K562 (cell line): Measurements from ENCODE around the gene FBL. TPM values are rescaled to one million over a fixed set of nuclear protein-coding genes. Genes with fewer than 3 reads are reported as not detected.

Source experiments
- ATAC-seq: fragments of 200-7000 bp; cut with Tn5 transposase; 3 replicates; pipeline ENCODE4 v1.9.1; 2020; ENCODE audit warnings: moderate library complexity
- BruUV-seq: library from RNA; stranded (reverse); fragments of 400-500 nt; replicated peaks from 2 replicates; lab custom pipeline; 2021; lab: Mats Ljungman, UMichigan
- CTCF ChIA-PET: fragments of 300-600 bp; formaldehyde crosslinking; extraction: SDS; loops from one replicate; lab custom pipeline; 2021; ENCODE audit warnings: low intra/inter-chr PET ratio; lab: Yijun Ruan, JAX
- POLR2A ChIA-PET: fragments of 300-600, 350-650 bp; sonication (Branson Sonifier 250); formaldehyde crosslinking; extraction: SDS; loops from one replicate; lab custom pipeline; 2021; ENCODE audit warnings: antibody characterized with exemption, inconsistent platforms; lab: Yijun Ruan, JAX
- DNase-seq, 4 experiments: peaks; one replicate each; pipeline versions ENCODE4 v3.0.0 to v3.0.0-alpha.2; 2011 to 2018; ENCODE audit warnings: low spot score in 3 of 4, mixed read lengths in 3 of 4; ENCODE audit errors: extremely low read depth in 1 of 4
- FAIRE-seq: peaks from 2 replicates; lab custom pipeline; 2011; peaks lifted over from hg19 to GRCh38; lab: Jason Lieb, UNC
- H2AFZ ChIP-seq: 2 replicates; pipeline ENCODE4 v1.6.0; 2011; ENCODE audit warnings: low read depth, low read length, control low read depth, inconsistent platforms
- H3K27ac ChIP-seq: fragments of 200-600 bp; 3 replicates; pipeline ENCODE4 v1.8.0; 2011; ENCODE audit warnings: low read depth, mild to moderate bottlenecking, control low read depth, inconsistent platforms, low read length, moderate library complexity, mixed read lengths; ENCODE audit errors: extremely low read depth
- H3K27me3 ChIP-seq, 2 experiments: fragments of 300-600 bp in 1 of 2; 2 replicates in 1 of 2; 3 replicates in 1 of 2; pipeline versions ENCODE4 v1.6.0 to v1.8.0; 2011; ENCODE audit warnings: inconsistent platforms in 2 of 2, low read length in 2 of 2, mild to moderate bottlenecking in 1 of 2, mixed read lengths in 1 of 2, moderate library complexity in 1 of 2; ENCODE audit not compliant: control insufficient read depth in 2 of 2, insufficient read depth in 2 of 2
- H3K36me3 ChIP-seq: fragments of 300-600 bp; 3 replicates; pipeline ENCODE4 v1.8.0; 2011; ENCODE audit warnings: mild to moderate bottlenecking, low read length, inconsistent platforms; ENCODE audit not compliant: control insufficient read depth, insufficient read depth
- H3K4me1 ChIP-seq, 2 experiments: fragments of 200-600 bp in 1 of 2; replicated peaks in 1 of 2; 2 replicates in 1 of 2; 3 replicates in 1 of 2; pipeline versions ENCODE4 v1.5.1 to v1.8.0; 2011; ENCODE audit warnings: inconsistent platforms in 2 of 2, low read length in 2 of 2, mild to moderate bottlenecking in 1 of 2, mixed read lengths in 1 of 2, moderate library complexity in 1 of 2; ENCODE audit not compliant: control insufficient read depth in 2 of 2, insufficient read depth in 2 of 2
- H3K4me2 ChIP-seq: 2 replicates; pipeline ENCODE4 v1.6.1; 2011; ENCODE audit warnings: low read length, control low read depth, inconsistent platforms, mixed read lengths; ENCODE audit not compliant: insufficient read depth
- H3K4me3 ChIP-seq: fragments of 200-600 bp; sonication (generic), shearing (Covaris generic); 2 replicates; pipeline ENCODE4 v1.5.1; 2016; ENCODE audit warnings: control low read depth, inconsistent platforms
- H3K79me2 ChIP-seq: fragments of 200-600 bp; 3 replicates; pipeline ENCODE4 v1.8.0; 2011; ENCODE audit warnings: low read length, inconsistent platforms; ENCODE audit not compliant: control insufficient read depth, insufficient read depth
- H3K9ac ChIP-seq, 2 experiments: 2 replicates each; pipeline versions ENCODE4 v1.6.0 to v1.6.1; 2011; ENCODE audit warnings: low read depth in 2 of 2, low read length in 2 of 2, control low read depth in 1 of 2, inconsistent platforms in 1 of 2, mild to moderate bottlenecking in 1 of 2, mixed read lengths in 1 of 2; ENCODE audit not compliant: insufficient read depth in 1 of 2
- H3K9me1 ChIP-seq: one replicate; pipeline ENCODE4 v1.6.0; 2011; ENCODE audit warnings: inconsistent platforms, mild to moderate bottlenecking, low read length, moderate library complexity; ENCODE audit not compliant: control insufficient read depth, insufficient read depth
- H3K9me3 ChIP-seq: replicated peaks from 2 replicates; pipeline ENCODE4 v1.5.1; 2011; ENCODE audit warnings: low read depth, low read length, inconsistent platforms; ENCODE audit not compliant: control insufficient read depth, insufficient read depth
- H4K20me1 ChIP-seq: replicated peaks from 2 replicates; pipeline ENCODE4 v1.6.1; 2011; ENCODE audit warnings: low read length, inconsistent platforms, mixed read lengths; ENCODE audit not compliant: control insufficient read depth, insufficient read depth
- CEBPZ ChIP-seq: fragments of 150-350 bp; IDR thresholded peaks from 2 replicates; pipeline ENCODE4 v1.6.1; 2014; ENCODE audit warnings: low read depth, mild to moderate bottlenecking, low read length, borderline replicate concordance
- CREM ChIP-seq: IDR thresholded peaks from 2 replicates; pipeline ENCODE4 v1.6.1; 2014; ENCODE audit warnings: antibody characterized with exemption, low read depth
- GTF2B ChIP-seq: IDR thresholded peaks from 2 replicates; pipeline ENCODE4 v1.6.1; 2011; ENCODE audit not compliant: insufficient read length; ENCODE audit errors: extremely low read depth
- MEIS2 ChIP-seq: fragments of 450-650 bp; IDR thresholded peaks from 2 replicates; pipeline ENCODE4 v1.6.1; 2014; ENCODE audit warnings: mild to moderate bottlenecking; ENCODE audit not compliant: partially characterized antibody
- NBN ChIP-seq: fragments of 450-650 bp; IDR thresholded peaks from 2 replicates; pipeline ENCODE4 v1.6.1; 2016; ENCODE audit warnings: low read depth, mild to moderate bottlenecking
- NFYB ChIP-seq: IDR thresholded peaks from 2 replicates; pipeline ENCODE4 v1.6.1; 2011; ENCODE audit warnings: mild to moderate bottlenecking, moderate library complexity; ENCODE audit not compliant: insufficient read length; ENCODE audit errors: extremely low read depth
- PKNOX1 ChIP-seq: fragments of 450-650 bp; IDR thresholded peaks from 2 replicates; pipeline ENCODE4 v1.6.1; 2016
- TFAM ChIP-seq: fragments of 250-450 bp; sonication (Bioruptor Pico); conservative IDR thresholded peaks from 2 replicates; pipeline ENCODE4 v1.5.0; 2021; ENCODE audit warnings: mild to moderate bottlenecking, moderate library complexity
- ZBTB17 ChIP-seq: fragments of 450-650 bp; formaldehyde crosslinking; IDR thresholded peaks from 2 replicates; pipeline ENCODE4 v1.4.0; 2020; ENCODE audit warnings: mild to moderate bottlenecking
- ZC3H8 ChIP-seq: fragments of 450-650 bp; IDR thresholded peaks from 2 replicates; pipeline ENCODE4 v1.6.1; 2017
- ZNF165 ChIP-seq: fragments of 250-450 bp; sonication (Bioruptor Pico); IDR thresholded peaks from 2 replicates; pipeline ENCODE4 v1.4.0; 2020; ENCODE audit warnings: borderline replicate concordance
- ZNF764 ChIP-seq: fragments of 250-450 bp; sonication (Bioruptor Pico); IDR thresholded peaks from 2 replicates; pipeline ENCODE4 v1.4.0; 2020; ENCODE audit warnings: low read depth, mild to moderate bottlenecking, moderate library complexity
- WGBS: fragments of 100-300 bp; shearing (Covaris generic); methylation state at CpG from one replicate; pipeline ENCODE4 v1.1.6; 2016; ENCODE audit warnings: low coverage, mixed read lengths; ENCODE audit not compliant: insufficient coverage; ENCODE audit errors: missing lambda C conversion rate; 5-methylcytosine and 5-hydroxymethylcytosine counted together
- in situ Hi-C: fragments of 300-500 bp; cut with MboI; formaldehyde crosslinking; loops from 4 replicates; pipeline ENCODE4 v1.15.0; 2018; ENCODE audit warnings: inconsistent platforms, mixed read lengths
- intact Hi-C: fragments of 100-400 bp; cut with micrococcal nuclease; formaldehyde crosslinking; loops from 2 replicates; pipeline ENCODE4 v1.14.2; 2022
- polyA plus RNA-seq, 8 experiments: library from polyadenylated mRNA; depleted of rRNA in 4 of 8; stranded (reverse) in 5 of 8; unstranded in 3 of 8; fragments of >200 nt; fragmentation: Nextera tagmentation in 2 of 8; fragmentation: Illumina TruSeq in 1 of 8; extraction: Ambion mirVana in 2 of 8; extraction: Trizol in 1 of 8; gene quantifications; 2 replicates each; pipeline versions ENCODE4 v1.2.1 to v1.2.3, GENCODE V29; 2011 to 2014; ENCODE audit warnings: inconsistent platforms in 1 of 8, missing spikeins in 1 of 8
- total RNA-seq, 7 experiments: library from RNA; depleted of rRNA in 6 of 7; stranded (reverse); fragments of >200 nt in 6 of 7; fragmentation: Illumina TruSeq in 2 of 7; extraction: Trizol in 2 of 7; gene quantifications; 2 replicates each; pipeline versions ENCODE4 v1.2.1 to v1.2.3, GENCODE V29; 2011 to 2021; ENCODE audit warnings: low replicate concordance in 1 of 7

FBL gene
- total and polyA plus RNA-seq, 9 of the 15 experiments (the other 6 are each of a cell fraction or from before 2014, with no cell fraction given): 201 to 1,696 (median 696) TPM

- WGBS: 2% methylated on average over 5 of the region's 11 CpGs
These were observed 12.4 kb upstream of the FBL start for GRCh38 chr19:39858541-39858940.

DNA sequence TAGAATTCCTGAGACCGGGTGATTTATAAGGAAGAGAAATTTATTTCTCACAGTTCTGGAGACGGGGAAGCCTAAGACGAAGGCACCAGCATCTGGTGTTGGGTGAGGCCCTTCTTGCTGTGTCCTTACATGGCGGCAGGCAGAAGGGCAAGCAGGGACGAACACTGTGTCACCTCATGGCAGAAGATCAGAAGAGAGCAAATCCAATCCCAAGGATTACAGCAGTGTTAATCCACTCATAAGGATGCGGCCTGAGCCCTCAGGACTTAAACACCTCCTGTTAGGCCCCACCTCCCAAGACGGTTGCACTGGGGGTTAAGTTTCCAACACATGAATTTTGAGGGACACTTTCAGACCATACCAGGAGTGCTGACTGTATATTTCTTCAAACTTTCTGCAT is 6.7 kb upstream of the FBL start:
- Histone ChIP-seq H3K36me3 (no peaks in the 10 kb centered on the region), H3K9me3 (no peaks in the 10 kb centered on the region), H3K9me1 (no peaks in the 10 kb centered on the region), H3K4me3 (no peak overlapping the region), H3K27ac (no peak overlapping the region), H2AFZ (peak overlapping the region; percentile 45; the same call in 1 of the 2 replicates), H3K79me2 (no peaks in the 10 kb centered on the region), H3K9ac (no peak overlapping the region), H3K4me2 (no peak overlapping the region), H4K20me1 (no peaks in the 10 kb centered on the region), H3K4me1 (no peaks in the 10 kb centered on the region; a peak in 1 of 5 replicates), H3K27me3 (no peaks in the 10 kb centered on the region)
- DNase-seq (no peak), ATAC-seq (no peak), FAIRE-seq (no peak)
- in situ Hi-C loops: no loop called here
- intact Hi-C loops: no loop called here
- WGBS: 59% methylated on average over 7 of the region's 7 CpGs
- BruUV-seq: no TSS peak
- CTCF ChIA-PET: no interaction called here
- POLR2A ChIA-PET: no interaction called here
- TF ChIP-seq ZNF764 (CRISPR knock-in tag): no peak
- no peak for TF ChIP-seq CEBPZ
- TF ChIP-seq NBN: no peak
- no peak for TF ChIP-seq ZBTB17
- no peak for TF ChIP-seq ZNF165
- no peak for TF ChIP-seq TFAM
- TF ChIP-seq GTF2B: no peak

More at GRCh38 chr19:39858541-39858940, 12.4 kb upstream of the FBL start:
- TF ChIP-seq CREM: 0 out of 2 replicates have a peak, but pooled peaks have one; percentile 4
- no peak for TF ChIP-seq ZC3H8
- TF ChIP-seq NFYB: peak; percentile 66
- peak; percentile 41 for TF ChIP-seq MEIS2
- TF ChIP-seq PKNOX1: peak; percentile 47; the same call in 1 of the 2 replicates
- H3K9ac ChIP-seq: no peak overlapping the region
- H3K27ac ChIP-seq: no peak overlapping the region
- H3K4me3 ChIP-seq: no peak overlapping the region
- peaks cover 0 to 5% of the 10 kb centered on the region in 2 experiments; a peak in 2 of 5 replicates for H3K27me3 ChIP-seq
- POLR2A ChIA-PET: no interaction called here
- BruUV-seq: no TSS peak
- H2AFZ ChIP-seq: peak overlapping the region; percentile 78
- no peaks in the 10 kb centered on the region for H3K36me3 ChIP-seq
- CTCF ChIA-PET: no interaction called here
- H3K4me2 ChIP-seq: peak overlapping the region; percentile 49
- ATAC-seq: peak; percentile 100
- H3K79me2 ChIP-seq: no peaks in the 10 kb centered on the region
- no peaks in the 10 kb centered on the region for H4K20me1 ChIP-seq
- H3K9me1 ChIP-seq: no peaks in the 10 kb centered on the region
- intact Hi-C loops: no loop called here
- in situ Hi-C loops: no loop called here
- peak; percentile 92 for FAIRE-seq
- no peaks in the 10 kb centered on the region for H3K9me3 ChIP-seq
- no peaks in the 10 kb centered on the region for H3K4me1 ChIP-seq
- DNase-seq: peak in 3 of 4 experiments; percentile 32 to 79 (median 71)
